Activated CD4-positive, alpha-beta T cell treated with anti-CD3 and anti-CD28 coated beads for 36 hours (primary cell): Measurements from ENCODE around the gene CAMSAP1. TPM values are rescaled to one million over a fixed set of nuclear protein-coding genes. Genes with fewer than 3 reads are reported as not detected.

Source experiments
- ATAC-seq: fragments of 200-7000 bp; cut with Tn5 transposase; one replicate; pipeline ENCODE4 v1.10.0; 2021; ENCODE audit warnings: mild to moderate bottlenecking, moderate library complexity
- CTCF ChIA-PET: fragments of 350-600 bp; sonication (Branson Sonifier 250); formaldehyde crosslinking; loops from one replicate; lab custom pipeline; 2021; ENCODE audit warnings: antibody characterized with exemption; lab: Charles Lee
- POLR2A ChIA-PET: fragments of 350-600 bp; sonication (Branson Sonifier 250); formaldehyde crosslinking; loops from one replicate; lab custom pipeline; 2021; ENCODE audit warnings: antibody characterized with exemption, inconsistent platforms; lab: Charles Lee
- DNase-seq: peaks from one replicate; pipeline ENCODE4 v3.0.0-alpha.2; 2020
- H3K27ac Mint-ChIP-seq: one replicate; pipeline ENCODE4 v1.8.0; 2021; ENCODE audit warnings: mixed read lengths
- H3K27me3 Mint-ChIP-seq: one replicate; pipeline ENCODE4 v1.8.0; 2021; ENCODE audit warnings: mixed read lengths
- H3K36me3 Mint-ChIP-seq: one replicate; pipeline ENCODE4 v1.8.0; 2021; ENCODE audit warnings: low read depth, mixed read lengths
- H3K4me1 Mint-ChIP-seq: one replicate; pipeline ENCODE4 v1.8.0; 2021; ENCODE audit warnings: mixed read lengths
- H3K4me3 Mint-ChIP-seq: one replicate; pipeline ENCODE4 v1.8.0; 2021; ENCODE audit warnings: mild to moderate bottlenecking, moderate library complexity, mixed read lengths
- H3K9me3 Mint-ChIP-seq: one replicate; pipeline ENCODE4 v1.8.0; 2021; ENCODE audit warnings: low read depth, mixed read lengths
- intact Hi-C, 2 experiments: fragments of 100-400 bp; cut with DNase I in 1 of 2; cut with micrococcal nuclease in 1 of 2; formaldehyde crosslinking; loops; one replicate each; pipeline versions ENCODE4 v1.14.2 to v1.15.1; 2022 to 2024; cut with DNase I, micrococcal nuclease
- total RNA-seq, 2 experiments: library from RNA; stranded (reverse); gene quantifications; one replicate each; pipeline ENCODE4 v1.2.3, GENCODE V29; 2021

Gene CAMSAP1
- total RNA-seq, 2 experiments from 2014 or later = 31.2 to 33.4 TPM

DNA sequence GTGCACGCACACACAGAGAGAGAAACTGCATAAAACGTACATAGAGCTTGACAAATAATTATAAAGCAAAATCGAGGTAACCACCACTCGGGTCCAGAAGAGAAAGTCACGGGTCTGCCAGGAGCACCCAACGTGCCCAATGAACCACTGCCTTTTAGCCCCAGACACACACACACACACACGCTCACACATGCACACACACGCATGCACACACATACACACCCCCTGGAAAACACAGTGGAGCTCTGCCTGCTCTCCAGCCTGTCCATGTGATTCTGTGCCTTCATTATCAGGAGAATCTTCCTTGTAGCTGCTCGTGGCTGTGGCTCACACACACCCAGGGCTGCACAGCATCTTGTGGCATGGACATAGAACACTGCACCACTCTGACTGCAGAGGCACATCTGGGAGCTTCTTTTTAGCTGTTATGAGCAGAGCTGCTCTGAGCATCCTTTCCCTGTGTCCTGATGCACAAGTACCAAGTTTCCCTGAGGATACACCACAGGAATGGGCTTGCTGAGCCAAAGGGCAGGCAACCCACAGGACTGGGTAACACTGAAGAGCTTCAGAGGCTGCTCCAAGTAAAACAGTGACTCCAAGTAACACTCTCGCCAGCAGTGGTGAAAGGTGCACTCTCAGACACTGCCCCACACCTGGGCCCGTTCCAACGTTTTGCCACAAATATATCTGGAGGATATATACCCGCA lies 58.9 kb downstream of the CAMSAP1 start:
- Mint-ChIP-seq H3K4me3 (no peak overlapping the region), H3K4me1 (peaks cover 18% of the 10 kb centered on the region), H3K36me3 (peaks cover 45% of the 10 kb centered on the region), H3K27ac (no peak overlapping the region), H3K9me3 (peaks cover 8% of the 10 kb centered on the region), H3K27me3 (no peaks in the 10 kb centered on the region)
- POLR2A ChIA-PET = interaction anchor here (1.2 kb wide), 1 partner anchor 13 kb away, joined by 4 read pairs; no protein-coding TSS in a partner anchor
- DNase-seq = no peak
- intact Hi-C loops = no loop called here
- no peak for ATAC-seq
- CTCF ChIA-PET = interaction anchor here (1.4 kb wide), 1 partner anchor 16 kb away, joined by 5 read pairs; no protein-coding TSS in a partner anchor

DNA sequence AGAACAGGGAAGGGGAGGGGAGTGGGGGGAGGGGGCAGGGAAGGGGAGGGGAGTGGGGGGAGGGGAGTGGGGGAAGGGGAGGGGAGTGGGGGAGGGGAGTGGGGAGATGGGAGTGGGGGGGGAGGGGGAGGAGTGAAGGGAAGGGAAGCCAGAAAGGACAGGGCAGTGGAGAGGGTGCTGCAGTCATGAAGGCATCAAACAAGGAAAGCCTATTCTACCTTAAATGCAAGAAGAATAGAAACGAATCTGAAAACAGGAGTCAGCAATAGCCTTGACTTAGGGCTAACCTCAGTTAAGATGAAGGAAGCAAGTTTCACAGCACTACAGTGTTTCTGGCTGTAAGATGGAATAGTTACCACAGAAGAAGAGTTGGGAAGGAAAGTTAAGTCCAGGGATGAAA lies 59.5 kb downstream of the CAMSAP1 start:
- CTCF ChIA-PET = no interaction called here
- Mint-ChIP-seq H3K4me3 (no peak overlapping the region), H3K36me3 (peaks cover 48% of the 10 kb centered on the region), H3K9me3 (peaks cover 8% of the 10 kb centered on the region), H3K27ac (no peak overlapping the region), H3K27me3 (no peaks in the 10 kb centered on the region), H3K4me1 (peaks cover 18% of the 10 kb centered on the region)
- intact Hi-C loops = no loop called here
- DNase-seq = no peak
- ATAC-seq = no peak
- POLR2A ChIA-PET = no interaction called here

GRCh38 chr9:135840539-135840938 lies 66.8 kb downstream of the CAMSAP1 start:
- Mint-ChIP-seq H3K27ac (no peak overlapping the region), H3K27me3 (no peaks in the 10 kb centered on the region), H3K36me3 (peaks cover 29% of the 10 kb centered on the region), H3K9me3 (peaks cover 8% of the 10 kb centered on the region), H3K4me3 (no peak overlapping the region), H3K4me1 (peaks cover 7% of the 10 kb centered on the region)
- intact Hi-C loops = no loop called here
- DNase-seq (no peak), ATAC-seq (no peak)
- POLR2A ChIA-PET = no interaction called here
- CTCF ChIA-PET = no interaction called here

DNA sequence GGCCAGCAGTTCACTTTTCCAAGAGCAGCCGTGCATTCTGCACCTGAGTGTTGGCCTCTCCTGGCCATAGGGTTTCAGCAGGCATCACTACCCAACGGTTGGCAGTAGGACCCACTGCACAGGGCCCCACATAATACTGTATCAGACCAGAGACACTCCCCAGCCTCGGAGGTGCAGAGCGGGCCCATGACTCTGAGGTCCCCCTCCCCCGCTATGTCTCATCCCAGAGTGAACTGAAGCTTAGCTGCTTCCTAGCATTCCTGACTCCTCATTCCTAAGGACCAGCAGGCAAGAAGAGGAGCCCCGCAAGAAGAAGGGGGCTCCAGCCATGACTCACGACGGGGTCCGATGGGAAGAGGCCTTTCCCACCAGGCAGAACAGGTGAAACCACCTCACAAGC lies 67.2 kb downstream of the CAMSAP1 start:
- ATAC-seq (no peak), DNase-seq (no peak)
- no peak overlapping the region for H3K27ac Mint-ChIP-seq

DNA sequence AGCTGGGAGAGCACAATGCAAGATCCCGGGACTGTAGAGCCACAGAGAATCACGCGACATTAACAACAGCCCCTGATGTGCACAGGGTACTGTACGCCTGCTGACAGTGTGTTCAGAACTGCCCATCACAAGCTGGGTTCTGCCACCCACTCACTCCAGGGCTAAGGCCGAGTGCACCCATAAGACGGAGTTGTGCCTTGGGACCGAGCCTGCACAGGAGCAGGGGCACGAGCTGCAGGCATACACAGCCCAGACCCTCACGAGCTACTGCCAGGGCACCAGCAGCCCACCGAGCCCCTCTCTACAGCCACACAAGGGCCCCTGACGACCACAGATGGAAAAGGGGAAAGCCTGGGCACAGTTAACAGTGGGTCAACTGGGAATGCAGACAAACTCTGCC lies 67.8 kb downstream of the CAMSAP1 start:
- Mint-ChIP-seq H3K27me3 (no peaks in the 10 kb centered on the region), H3K4me1 (peaks cover 7% of the 10 kb centered on the region), H3K4me3 (no peak overlapping the region), H3K9me3 (peaks cover 4% of the 10 kb centered on the region), H3K27ac (no peak overlapping the region), H3K36me3 (peaks cover 19% of the 10 kb centered on the region)
- ChIA-PET POLR2A (no interaction called here), CTCF (interaction anchor here (0.8 kb wide), 1 partner anchor 528 kb away, joined by 3 read pairs; no protein-coding TSS in a partner anchor)
- intact Hi-C loops = no loop called here
- DNase-seq (no peak), ATAC-seq (no peak)

More for the DNA sequence above, 67.2 kb downstream of the CAMSAP1 start:
- no peak overlapping the region for H3K4me3 Mint-ChIP-seq
- no peaks in the 10 kb centered on the region for H3K27me3 Mint-ChIP-seq
- H3K9me3 Mint-ChIP-seq = peaks cover 8% of the 10 kb centered on the region
- intact Hi-C loops = no loop called here
- POLR2A ChIA-PET = no interaction called here
- CTCF ChIA-PET = interaction anchor here (0.8 kb wide), 1 partner anchor 529 kb away, joined by 3 read pairs; no protein-coding TSS in a partner anchor
- H3K36me3 Mint-ChIP-seq = peaks cover 24% of the 10 kb centered on the region
- H3K4me1 Mint-ChIP-seq = peaks cover 7% of the 10 kb centered on the region

DNA sequence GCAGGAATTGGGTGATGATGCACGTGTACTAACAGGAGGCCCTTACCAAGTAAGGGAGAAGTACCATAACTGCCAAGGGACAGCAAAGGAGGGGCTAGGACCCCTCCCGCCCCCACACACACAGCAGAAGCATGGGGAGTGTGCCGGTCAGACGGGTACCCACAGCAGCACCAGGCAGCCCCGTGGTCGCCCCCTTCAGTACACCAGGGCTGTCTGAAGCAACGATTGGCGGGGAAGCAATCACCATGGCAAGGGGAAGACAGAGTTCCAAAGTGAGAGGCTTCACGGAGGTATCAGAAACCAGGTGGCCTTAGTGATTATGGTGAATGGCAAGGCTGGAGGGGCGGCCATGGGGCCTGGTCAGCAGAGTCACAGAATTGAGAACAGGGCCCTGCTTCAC lies 72.2 kb downstream of the CAMSAP1 start:
- Mint-ChIP-seq H3K27ac (no peak overlapping the region), H3K4me1 (no peaks in the 10 kb centered on the region)
- POLR2A ChIA-PET = no interaction called here

DNA sequence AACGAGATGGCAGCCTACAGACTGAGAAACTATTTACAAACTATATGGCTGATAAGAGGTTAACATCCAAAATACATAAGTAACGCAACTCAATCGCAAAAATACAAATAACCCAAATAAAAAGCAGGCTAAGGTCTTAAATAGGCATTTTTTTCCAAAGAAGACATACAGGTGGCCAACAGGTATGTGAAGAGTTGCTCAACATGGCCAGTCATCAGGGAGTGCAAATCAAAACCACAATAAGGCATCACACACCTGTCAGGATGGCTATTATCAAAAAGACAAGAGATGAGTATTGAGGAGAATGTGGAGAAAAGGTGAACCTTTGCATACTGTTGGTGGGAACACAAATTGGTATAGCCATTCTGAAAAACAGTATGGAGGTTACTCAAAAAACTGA lies 73.5 kb downstream of the CAMSAP1 start:
- CTCF ChIA-PET = no interaction called here

More for the DNA sequence above, 72.2 kb downstream of the CAMSAP1 start:
- DNase-seq (no peak), ATAC-seq (no peak)
- H3K4me3 Mint-ChIP-seq = no peak overlapping the region
- no peaks in the 10 kb centered on the region for H3K9me3 Mint-ChIP-seq
- H3K27me3 Mint-ChIP-seq = no peaks in the 10 kb centered on the region
- intact Hi-C loops = no loop called here
- H3K36me3 Mint-ChIP-seq = peaks cover 9% of the 10 kb centered on the region
- CTCF ChIA-PET = interaction anchor here (0.6 kb wide), 1 partner anchor 56 kb away, joined by 3 read pairs; no protein-coding TSS in a partner anchor

GRCh38 chr9:135830496-135830895 lies 76.8 kb downstream of the CAMSAP1 start:
- peaks cover 6% of the 10 kb centered on the region for H3K4me1 Mint-ChIP-seq
- peaks cover 6% of the 10 kb centered on the region for H3K9me3 Mint-ChIP-seq
- no peak overlapping the region for H3K27ac Mint-ChIP-seq
- intact Hi-C loops = no loop called here
- no peak for DNase-seq
- POLR2A ChIA-PET = no interaction called here
- H3K36me3 Mint-ChIP-seq = peaks cover 26% of the 10 kb centered on the region
- no peak for ATAC-seq
- no peaks in the 10 kb centered on the region for H3K27me3 Mint-ChIP-seq
- CTCF ChIA-PET = no interaction called here
- no peak overlapping the region for H3K4me3 Mint-ChIP-seq

More for the DNA sequence above, 73.5 kb downstream of the CAMSAP1 start:
- Mint-ChIP-seq H3K36me3 (peaks cover 14% of the 10 kb centered on the region), H3K4me1 (peaks cover under 1% of the 10 kb centered on the region), H3K27ac (no peak overlapping the region), H3K9me3 (peaks cover 2% of the 10 kb centered on the region), H3K27me3 (no peaks in the 10 kb centered on the region), H3K4me3 (no peak overlapping the region)
- POLR2A ChIA-PET = no interaction called here
- intact Hi-C loops = no loop called here
- ATAC-seq (no peak), DNase-seq (no peak)

- peaks cover 35% of the 10 kb centered on the region for H3K36me3 Mint-ChIP-seq
- H3K27ac Mint-ChIP-seq = no peak overlapping the region
- ATAC-seq = peak; percentile 19
- H3K4me3 Mint-ChIP-seq = no peak overlapping the region
- peaks cover 11% of the 10 kb centered on the region for H3K4me1 Mint-ChIP-seq
- CTCF ChIA-PET = interaction anchor here (0.7 kb wide), 1 partner anchor 16 kb away, joined by 3 read pairs; no protein-coding TSS in a partner anchor
- POLR2A ChIA-PET = no interaction called here
- DNase-seq = no peak
- no peaks in the 10 kb centered on the region for H3K27me3 Mint-ChIP-seq
- intact Hi-C loops = no loop called here
- H3K9me3 Mint-ChIP-seq = peaks cover 6% of the 10 kb centered on the region
Observed at GRCh38 chr9:135828656-135829055, 78.7 kb downstream of the CAMSAP1 start.

- ChIA-PET CTCF (interaction anchor here (0.7 kb wide), 1 partner anchor 17 kb away, joined by 3 read pairs; no protein-coding TSS in a partner anchor), POLR2A (no interaction called here)
- peaks cover 11% of the 10 kb centered on the region for H3K4me1 Mint-ChIP-seq
- ATAC-seq (peak; percentile 16), DNase-seq (no peak)
- H3K27me3 Mint-ChIP-seq = no peaks in the 10 kb centered on the region
- peaks cover 6% of the 10 kb centered on the region for H3K9me3 Mint-ChIP-seq
- H3K36me3 Mint-ChIP-seq = peaks cover 34% of the 10 kb centered on the region
- intact Hi-C loops = no loop called here
- H3K4me3 Mint-ChIP-seq = no peak overlapping the region
- no peak overlapping the region for H3K27ac Mint-ChIP-seq
Observed at GRCh38 chr9:135827866-135828580, 79.3 kb downstream of the CAMSAP1 start.

- H3K9me3 Mint-ChIP-seq = peaks cover 6% of the 10 kb centered on the region
- no peaks in the 10 kb centered on the region for H3K27me3 Mint-ChIP-seq
- DNase-seq (no peak), ATAC-seq (no peak)
- ChIA-PET CTCF (no interaction called here), POLR2A (no interaction called here)
- H3K27ac Mint-ChIP-seq = no peak overlapping the region
- H3K4me3 Mint-ChIP-seq = no peak overlapping the region
- intact Hi-C loops = no loop called here
- H3K4me1 Mint-ChIP-seq = peaks cover 11% of the 10 kb centered on the region
- peaks cover 40% of the 10 kb centered on the region for H3K36me3 Mint-ChIP-seq
Observed at GRCh38 chr9:135827301-135827700, 80.0 kb downstream of the CAMSAP1 start.
